ENCODE results near the gene RBPMS2.
A peak's percentile ranks its signal among the peaks of the same experiment; 100 is the strongest.

Gene RBPMS2

DNA sequence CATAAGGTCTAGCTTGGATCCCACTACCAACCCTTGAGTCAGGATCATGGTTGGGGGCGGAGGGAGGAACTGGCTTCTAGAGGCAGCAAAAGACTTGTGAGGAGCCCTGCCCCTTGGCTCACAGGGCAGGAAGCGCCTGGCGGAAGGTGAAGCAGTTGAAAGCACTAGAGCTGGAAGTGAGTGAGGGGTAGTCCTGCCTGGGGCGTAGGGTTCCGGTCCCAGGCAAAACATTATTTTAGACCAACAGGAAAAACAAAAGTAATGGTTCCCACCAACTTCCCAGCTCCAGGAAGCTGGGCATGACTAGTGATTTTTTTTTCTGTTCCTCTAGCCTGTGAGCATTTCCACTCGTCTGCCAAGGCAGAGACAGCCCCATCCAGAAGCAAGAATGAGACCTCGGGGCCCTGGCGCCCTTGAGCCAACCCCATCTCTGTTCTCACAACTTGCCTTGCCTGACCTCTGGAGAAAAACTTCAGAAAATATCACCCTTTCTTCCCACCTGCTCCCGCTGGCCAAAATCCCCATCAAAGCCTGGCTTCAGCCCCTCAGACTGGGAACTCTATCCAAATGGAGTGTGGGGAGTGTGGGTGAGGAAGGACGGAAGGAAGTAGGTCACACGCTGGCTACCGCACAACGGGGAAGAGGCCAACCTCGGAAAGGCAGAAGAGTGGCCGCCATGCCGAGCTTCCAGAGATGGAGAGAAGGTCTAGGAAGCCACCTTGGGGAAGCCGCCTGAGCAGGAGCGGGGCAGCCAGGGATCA lies 57.5 kb downstream of the RBPMS2 start:
- DNase-seq: no peak

DNA sequence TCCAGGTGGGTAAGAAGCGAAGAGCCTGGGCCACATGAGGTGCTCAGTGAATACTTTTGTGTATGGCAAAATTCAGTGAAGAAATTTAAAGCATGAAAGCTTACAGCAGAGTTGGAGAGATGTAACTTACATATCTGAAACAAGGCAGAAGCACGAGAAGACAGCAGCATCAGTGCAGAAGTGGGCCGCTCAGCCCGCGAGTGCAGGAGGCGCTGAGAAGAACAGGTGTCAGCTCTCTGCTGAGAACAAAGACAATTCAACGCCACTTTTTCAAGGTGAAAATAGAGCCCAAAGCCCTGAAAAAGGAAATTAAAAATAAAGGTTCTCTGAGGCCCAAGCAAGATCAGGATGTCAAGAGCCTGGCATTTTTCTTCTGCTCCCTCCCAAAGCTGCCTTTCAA lies 58.3 kb downstream of the RBPMS2 start:
- no peak for DNase-seq

DNA sequence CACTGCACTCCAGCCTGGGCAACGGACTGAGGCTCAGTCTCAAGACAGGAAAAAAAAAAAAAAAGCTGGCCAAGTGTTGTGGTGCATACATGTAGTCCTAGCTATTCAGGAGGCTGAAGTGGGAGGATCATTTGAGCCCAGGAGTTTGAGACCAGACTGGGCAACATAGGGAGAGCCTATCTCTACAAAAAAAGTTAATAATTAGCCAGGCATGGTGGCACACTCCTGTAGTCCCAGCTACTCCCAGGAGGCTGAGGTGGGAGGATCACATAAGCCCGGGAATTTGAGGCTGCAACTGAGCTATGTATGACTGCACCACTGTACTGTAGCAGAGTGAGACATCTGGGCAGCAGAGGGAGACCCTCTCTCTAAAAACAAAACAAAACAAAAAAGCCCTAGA lies 58.9 kb downstream of the RBPMS2 start:
- no peak for DNase-seq

DNA sequence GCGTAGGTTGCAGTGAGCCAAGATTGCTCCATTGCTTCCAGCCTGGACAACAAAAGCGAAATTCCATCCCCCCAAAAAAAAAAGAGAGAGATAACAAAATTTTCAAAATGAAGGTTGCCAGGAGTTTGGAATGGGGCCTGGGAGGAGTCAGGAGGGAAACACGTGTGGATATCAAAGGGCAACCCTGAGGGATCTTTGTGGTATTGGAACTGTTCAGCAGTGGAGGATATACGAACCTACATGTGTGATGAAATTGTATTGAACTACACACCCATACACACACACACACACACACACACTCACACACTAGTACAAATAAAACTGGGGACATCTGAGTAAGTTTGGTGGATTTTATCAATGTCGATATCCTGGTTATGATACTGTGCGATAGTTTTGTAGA lies 61.8 kb downstream of the RBPMS2 start:
- DNase-seq: no peak

DNA sequence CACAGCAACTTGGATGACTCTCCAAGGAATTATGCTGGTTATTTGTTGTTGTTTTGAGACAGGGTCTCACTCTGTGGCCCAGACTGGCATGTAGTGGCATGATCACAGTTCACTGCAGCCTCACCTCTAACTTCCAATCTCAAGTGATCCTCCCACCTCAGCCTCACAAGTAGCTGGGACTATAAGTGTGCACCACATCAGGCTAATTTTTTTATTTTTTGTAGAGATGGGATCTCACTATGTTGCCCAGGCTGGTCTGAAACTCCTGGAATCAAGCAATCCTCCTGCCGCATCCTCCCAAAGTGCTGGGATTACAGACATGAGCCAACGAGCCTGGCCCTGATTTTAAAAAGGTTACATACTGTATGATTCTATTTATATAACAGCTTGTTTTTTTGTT lies 63.0 kb downstream of the RBPMS2 start:
- no peak for DNase-seq

DNA sequence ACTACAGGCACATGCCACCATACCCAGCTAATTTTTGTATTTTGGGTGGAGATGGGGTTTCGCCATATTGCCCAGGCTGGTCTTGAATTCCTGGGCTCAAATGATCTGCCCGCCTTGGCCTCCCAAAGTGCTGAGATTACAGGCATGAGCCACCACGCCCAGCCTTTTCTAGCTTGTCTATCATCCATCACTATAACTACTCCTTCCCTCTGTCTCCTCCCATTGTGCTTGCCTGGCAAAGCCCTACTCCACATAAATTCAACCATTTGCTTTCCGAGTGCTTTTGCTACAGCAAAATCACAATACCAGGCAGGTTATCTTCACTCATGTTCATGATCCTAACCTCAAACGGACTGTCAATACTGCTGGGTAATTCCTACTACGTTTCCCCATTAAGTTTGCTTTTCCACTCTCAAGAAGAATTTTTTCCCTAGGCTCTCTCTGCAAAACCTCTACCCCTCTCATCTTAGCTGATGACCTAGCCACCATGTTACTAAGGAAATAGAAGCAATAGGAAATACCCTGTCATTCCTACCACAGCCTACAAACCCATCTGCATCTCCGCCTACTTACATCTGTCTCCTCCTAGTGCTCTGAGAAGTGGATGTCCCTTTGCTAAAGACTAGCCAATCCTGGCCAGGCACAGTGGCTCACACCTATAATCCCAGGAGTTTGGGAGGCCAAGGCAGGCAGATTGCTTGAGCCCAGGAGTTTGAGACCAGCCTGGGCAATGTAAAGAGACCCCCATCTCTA lies 64.5 kb downstream of the RBPMS2 start:
- no peak for DNase-seq

DNA sequence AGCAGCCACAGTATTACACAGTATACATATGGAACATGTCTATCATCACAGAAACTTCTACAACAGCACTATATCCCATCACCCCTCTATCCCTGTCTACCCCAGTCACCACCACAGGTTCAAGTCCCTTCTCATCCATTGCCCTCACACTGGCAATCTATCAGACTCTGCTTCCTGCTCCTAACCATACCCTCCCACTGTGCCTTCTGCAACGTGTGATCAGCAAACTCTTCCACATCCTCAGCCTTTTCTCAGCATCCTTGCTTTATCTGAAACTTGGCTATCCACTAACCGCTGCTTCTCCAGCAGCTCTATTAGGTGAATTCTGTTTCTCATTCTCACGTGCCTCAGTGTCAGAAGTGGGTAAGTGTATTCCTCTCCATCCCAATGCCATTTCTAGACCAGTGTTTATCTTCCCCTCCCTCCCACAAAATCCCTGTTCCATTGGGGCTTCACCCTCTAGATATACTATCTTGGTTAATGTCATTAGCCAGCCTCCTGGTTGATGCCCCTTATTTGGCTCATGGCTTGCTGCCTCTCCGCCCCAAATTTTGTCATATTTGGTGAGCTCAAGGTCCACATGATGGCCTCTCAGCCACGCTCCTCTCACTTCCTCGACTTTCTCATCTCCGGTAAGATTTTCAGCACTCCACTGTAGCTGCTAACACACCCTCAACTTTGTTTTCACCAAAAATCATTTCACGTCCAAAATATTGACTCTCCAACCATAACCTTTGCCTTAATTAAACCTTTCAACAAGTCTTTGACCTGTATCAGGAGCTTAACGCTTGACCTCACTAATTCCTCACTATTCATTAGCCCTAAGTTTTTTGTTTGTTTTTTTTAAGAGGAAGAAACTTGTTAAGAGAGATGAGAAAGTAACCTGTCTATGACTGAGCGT lies 69.1 kb downstream of the RBPMS2 start:
- DNase-seq: no peak

DNA sequence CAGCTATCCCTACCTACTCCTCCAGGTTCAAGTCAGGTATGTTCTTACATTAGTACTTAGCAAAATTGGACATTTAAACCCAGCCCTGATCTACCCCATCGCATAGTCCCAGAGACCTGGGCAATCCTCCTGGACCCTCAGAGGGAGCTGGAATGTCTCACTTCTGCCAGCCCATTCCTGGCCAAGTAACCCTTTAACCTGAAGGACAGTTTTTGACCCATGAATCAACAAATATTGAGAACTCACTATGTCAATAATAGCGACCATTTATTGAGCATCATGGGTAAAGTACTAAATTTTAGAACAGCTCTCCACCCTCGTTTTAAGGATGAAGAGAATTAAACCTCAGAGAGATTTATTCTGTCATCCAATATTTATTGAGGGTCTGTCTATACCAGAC lies 70.4 kb downstream of the RBPMS2 start:
- DNase-seq: no peak

DNA sequence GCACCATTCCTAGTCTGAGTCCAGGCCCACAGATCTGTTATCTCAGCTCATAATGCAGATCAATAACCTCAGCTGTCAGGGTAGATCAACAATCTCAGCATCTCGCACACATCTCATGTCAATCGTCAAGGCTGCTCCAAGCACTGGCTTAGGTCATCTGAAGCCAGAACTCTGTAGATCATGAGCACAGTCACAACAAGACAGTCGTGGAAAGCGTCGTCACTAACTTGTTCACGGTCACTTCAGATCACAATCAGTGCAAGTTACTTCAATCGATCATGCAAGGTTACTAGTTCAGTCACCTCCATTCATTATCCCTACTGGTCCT lies 71.8 kb downstream of the RBPMS2 start:
- no peak for DNase-seq

DNA sequence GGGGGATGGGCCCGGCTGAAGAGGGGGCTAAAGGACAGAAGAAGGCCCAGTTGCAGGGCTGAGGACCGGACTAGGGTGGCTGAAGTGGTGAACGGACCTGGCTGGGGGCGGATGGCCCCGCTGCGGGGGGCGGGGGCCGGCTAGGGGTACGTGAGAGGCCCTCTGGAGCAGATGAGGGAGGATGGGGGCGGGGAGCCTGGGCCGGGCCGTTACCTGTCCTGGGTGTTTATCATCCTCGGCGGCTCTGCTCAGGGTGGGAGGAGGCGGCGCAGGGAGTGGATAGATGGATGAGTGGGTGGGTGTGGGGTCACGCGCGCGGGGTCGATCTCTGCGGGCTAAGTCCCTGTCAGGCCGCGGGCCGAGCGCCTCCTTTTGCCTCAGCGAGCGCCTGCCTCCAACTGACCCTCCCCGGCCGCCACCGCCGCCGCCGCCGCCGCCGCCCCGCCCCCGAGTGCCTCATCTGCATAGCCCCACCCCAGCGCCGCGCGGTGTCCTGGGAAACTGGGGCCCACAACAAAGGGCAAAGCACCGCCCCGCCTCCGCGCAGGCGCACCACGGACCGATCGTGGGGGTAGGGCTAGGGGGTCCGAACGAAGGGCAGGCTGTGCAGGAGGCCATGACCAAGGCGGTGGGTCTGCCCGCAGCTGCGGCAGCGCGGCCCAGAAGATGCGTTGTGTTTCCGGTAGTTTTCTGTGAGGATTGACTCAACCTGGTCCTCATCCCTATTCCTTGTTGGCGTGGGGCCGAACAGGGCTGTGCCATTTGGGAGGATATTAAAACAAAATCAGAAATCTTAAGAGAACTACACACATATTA lies 72.4 kb downstream of the RBPMS2 start:
- DNase-seq: peak; percentile 97

DNA sequence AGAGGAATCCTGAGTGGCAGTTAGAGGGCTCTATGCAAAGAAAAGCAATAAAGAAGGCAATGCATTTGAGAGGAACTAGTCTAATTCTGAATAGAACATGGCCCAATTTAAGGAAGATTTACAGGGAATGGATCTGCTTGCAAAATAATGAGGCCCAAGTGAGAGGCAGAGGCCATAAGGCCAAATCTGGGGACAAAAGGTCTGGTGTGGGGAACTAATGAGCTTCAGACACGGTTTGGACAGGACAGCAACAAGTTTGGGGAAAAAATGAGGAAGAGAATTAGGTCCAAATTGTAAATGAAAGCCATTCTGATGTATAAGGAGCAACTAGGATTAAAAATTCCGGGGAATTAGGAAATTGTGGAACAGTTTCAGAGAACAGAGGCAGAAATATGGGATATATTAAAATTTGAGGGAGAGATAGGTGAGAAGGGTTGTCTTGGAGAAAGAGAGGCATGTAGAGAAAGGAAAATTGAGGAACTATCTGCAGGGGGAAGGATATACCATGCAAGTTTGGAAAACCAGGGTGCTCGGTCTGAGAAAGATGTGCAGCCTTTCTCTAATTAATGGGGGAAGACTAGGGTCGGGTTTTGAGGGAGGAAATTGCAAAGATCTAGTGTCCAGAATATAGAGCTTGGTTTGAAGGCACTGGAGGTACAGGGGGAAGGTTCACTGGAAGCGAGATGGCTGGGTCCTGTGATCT lies 73.8 kb downstream of the RBPMS2 start:
- DNase-seq: no peak

DNA sequence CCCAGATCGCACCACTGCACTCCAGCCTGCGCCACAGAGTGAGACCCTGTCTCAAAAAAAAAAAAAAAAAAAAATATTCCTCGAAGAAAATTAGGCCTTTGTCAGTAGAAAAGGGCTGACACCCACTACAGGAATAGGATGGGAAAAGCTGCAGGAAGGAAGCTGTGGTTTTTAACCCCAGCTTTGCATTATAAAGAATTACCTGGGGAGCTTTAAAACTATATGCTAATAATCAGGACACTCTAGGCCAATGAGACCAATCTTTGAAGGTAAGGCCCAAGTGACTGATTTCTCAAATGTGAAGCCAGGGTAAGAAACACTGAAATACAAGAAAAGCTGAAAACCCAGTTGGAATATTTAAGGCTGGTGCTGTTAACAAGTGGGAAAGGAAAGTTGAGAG lies 74.3 kb downstream of the RBPMS2 start:
- DNase-seq: no peak

DNA sequence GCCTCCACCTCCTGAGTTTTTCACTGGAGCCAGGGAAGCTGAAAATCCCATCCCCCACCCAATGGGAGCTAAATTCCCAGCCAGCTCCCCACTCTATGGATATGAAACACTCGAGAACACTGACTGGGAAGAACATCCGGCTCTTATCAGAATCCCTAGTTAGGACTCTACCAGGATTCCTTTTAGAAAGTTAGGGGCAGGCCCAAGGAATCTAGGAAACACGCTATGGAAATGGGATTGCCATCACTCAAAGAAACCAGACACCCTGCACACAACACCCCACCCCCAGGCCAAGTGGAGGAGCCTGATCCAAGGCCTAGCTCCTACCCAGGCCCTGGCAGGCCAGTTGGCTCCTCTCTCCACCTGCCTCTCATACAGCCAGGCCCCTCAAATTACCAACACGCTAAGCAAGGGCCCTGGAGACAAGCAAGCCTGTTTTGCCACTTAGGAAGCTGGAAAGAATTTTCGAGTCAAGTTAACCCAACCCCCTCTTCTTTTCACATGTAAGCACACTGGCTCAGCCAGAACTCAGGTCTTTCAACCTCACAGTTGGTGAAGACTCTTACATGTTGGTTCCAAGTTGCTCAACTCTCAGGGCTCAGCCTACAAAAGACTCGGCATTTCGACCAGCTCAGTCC lies 75.5 kb downstream of the RBPMS2 start:
- DNase-seq: no peak

DNA sequence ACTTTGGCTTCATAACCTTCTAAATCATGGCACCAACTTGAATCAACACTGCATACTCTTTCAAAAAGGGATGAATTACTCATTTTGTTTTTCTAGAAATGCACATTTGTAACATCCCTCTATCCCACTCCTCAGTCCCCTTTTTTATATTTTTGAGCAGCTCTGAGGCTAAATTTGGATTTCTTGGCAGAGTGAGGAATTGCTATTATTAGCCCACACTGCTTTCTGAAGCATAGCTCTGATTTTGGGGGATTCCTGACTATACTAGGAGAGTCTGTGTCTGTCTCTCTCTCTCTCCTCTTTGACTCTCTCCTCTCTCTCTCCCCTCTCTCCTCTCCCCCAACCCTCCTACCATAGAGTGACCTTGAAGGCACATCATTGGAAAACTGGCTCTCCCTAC lies 76.6 kb downstream of the RBPMS2 start:
- no peak for DNase-seq

DNA sequence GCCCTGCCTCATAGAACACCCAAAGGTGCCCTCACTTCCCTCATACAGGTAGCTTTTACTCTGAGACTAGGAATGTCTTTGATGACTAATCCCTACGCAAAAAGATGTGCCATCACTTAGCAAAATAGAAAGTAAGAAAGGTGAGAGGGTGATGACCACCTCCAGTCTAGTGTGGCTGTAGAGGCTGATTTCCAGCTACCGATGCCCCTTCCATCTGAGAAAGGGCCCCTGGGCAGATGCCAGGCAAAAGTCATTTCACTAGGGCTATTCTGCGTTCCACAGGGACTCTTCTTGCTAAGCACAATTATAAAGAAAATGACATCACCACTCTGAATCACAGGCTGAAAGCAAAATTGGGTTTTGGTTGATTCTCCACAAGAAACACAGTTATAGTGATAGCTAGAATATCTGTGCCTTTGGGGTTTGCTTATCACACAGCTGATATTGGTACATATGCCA lies 77.4 kb downstream of the RBPMS2 start:
- DNase-seq: no peak

DNA sequence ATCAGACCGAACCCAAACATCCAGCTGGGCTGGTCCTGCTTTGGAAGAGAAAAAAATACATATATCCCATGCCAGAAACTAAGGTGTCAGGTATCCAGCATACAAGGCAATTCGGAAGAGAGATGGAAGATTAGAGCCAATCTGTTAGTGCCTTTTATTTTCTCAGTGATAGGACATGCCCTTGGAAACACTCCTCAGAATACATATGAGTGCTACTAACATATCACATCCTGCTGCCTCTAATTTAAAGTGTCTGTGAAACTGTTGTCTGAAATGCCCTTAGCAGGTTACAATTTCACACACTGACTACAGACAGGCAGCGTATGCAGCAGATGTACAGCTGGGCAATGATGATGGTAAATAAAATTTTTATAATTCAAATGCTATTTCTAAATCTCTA lies 78.9 kb downstream of the RBPMS2 start:
- no peak for DNase-seq

DNA sequence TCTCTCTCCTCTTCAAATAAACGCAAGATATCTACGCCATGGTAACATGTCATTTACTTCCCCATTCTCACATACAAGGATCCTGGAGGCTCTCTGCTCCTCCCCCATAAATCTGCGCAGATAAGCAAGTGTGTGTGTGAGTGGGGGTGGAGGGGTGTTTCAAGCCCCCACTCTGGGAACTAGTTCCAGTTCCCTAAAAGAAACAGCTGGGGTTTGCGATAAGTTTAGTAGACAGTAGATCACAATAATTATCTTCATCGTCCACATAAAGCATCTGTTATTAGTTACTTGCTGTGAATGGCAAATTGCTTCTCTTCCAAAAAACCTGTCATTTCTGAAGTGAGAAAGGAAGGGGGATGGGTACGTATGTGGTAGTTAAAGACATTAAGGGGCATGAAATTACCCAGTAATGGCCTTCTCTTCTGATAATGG lies 79.8 kb downstream of the RBPMS2 start:
- DNase-seq: peak; percentile 98

DNA sequence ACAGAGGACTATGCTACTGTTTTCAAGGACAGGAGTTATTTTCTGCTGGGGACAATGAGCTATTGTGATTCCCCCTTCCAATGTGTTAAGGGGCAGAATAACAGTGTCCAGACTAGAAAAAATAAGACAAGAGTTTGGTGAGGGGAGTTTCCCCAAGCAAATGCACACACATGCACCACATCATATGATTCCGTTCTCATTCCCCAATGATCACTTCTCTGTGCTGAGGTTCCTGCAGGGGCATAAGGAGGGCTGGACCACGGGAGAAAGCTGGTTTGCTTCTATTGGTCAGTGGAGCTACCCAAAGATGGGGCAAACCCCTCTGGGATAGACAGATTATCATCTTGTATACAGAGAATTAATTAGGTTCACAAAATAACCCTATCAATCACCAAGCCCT lies 80.6 kb downstream of the RBPMS2 start:
- DNase-seq: no peak

DNA sequence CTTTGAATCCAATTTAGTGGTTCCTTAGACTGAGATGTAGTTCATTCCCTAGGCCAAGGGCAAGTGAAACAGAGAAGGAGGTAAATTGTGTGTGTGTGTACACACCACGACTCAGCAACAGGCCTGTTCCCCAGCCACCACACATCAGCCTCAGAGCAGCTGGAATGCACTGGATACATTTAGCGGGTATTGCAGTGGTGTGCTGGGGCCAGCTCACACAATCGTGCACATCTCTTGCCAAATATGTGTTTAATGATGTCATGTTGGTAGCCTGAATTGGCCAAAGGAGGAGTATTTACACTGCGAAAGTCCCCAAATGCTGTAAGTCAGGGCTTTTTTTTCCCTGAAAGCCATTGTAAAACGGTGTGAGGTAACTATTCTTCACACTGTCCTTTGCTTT lies 82.3 kb downstream of the RBPMS2 start:
- peak; percentile 60 for DNase-seq

DNA sequence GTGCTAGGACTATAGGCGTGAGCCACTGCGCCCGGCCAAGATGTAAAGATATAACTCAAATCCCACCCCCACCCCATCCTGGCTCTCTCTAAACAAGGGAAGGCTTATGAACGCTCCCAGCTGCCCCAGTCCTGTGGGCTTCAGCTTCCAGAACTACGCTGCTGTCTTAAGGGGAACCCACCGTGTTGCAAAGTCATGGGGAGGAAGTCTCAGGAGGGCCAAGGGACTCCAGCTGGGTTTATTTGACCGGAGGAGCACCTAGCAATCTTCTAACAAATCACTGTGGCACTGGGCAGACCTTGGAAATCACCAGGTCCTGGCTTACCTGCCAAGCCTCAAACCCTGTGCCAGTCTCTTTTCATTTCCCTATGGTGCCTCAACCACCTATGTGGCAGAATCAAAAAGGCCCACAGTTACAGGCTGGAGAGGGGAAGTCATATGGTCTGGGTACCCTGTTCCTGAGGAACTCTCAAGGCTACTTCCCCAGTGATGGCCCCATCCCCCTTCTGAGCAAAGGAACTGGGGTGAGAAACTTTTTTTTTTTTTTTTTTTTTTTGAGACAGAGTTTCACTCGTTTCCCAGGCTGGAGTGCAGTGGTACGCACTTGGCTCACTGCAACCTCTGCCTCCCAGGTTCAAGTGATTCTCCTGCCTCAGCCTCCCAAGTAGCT lies 83.4 kb downstream of the RBPMS2 start:
- DNase-seq: peak; percentile 66
